HepG2 (cell line): ENCODE results near the gene RHBDD2. TPM values are rescaled to one million over a fixed set of nuclear protein-coding genes. Genes with fewer than 3 reads are reported as not detected.

Experiments
- ARID4A ChIP-seq: sonication (generic); formaldehyde crosslinking; IDR thresholded peaks from 2 replicates; pipeline ENCODE4 v1.5.0; 2020; ENCODE audit warnings: mild to moderate bottlenecking, missing genetic modification reagents, borderline replicate concordance
- ARNT2 ChIP-seq: sonication (generic); formaldehyde crosslinking; IDR thresholded peaks from 2 replicates; pipeline ENCODE4 v1.8.0; 2022; ENCODE audit warnings: mild to moderate bottlenecking, low read depth, missing genetic modification reagents, moderate library complexity
- CSRNP1 ChIP-seq: sonication (generic); formaldehyde crosslinking; IDR thresholded peaks from 2 replicates; pipeline ENCODE4 v1.8.1; 2023; ENCODE audit warnings: mild to moderate bottlenecking, missing genetic modification reagents
- DNMT1 ChIP-seq: sonication (generic); formaldehyde crosslinking; IDR thresholded peaks from 2 replicates; pipeline ENCODE4 v1.5.1; 2020; ENCODE audit warnings: mild to moderate bottlenecking, missing genetic modification reagents
- HMG20A ChIP-seq: IDR thresholded peaks from 2 replicates; pipeline ENCODE4 v1.6.1; 2016; ENCODE audit warnings: borderline replicate concordance
- MIER3 ChIP-seq: IDR thresholded peaks from 2 replicates; pipeline ENCODE4 v1.6.1; 2016; ENCODE audit warnings: missing compliant biosample characterization, borderline replicate concordance
- MYC ChIP-seq: sonication (generic); formaldehyde crosslinking; IDR thresholded peaks from 2 replicates; pipeline ENCODE4 v1.9.0; 2021; ENCODE audit warnings: missing genetic modification reagents, borderline replicate concordance
- PBX3 ChIP-seq: sonication (generic); formaldehyde crosslinking; IDR thresholded peaks from 2 replicates; pipeline ENCODE4 v1.8.1; 2023; ENCODE audit warnings: missing genetic modification reagents, inconsistent platforms, borderline replicate concordance
- RCOR2 ChIP-seq: IDR thresholded peaks from 2 replicates; pipeline ENCODE4 v1.6.1; 2016; ENCODE audit warnings: missing biosample characterization, missing genetic modification reagents
- SIX4 ChIP-seq: sonication (generic); formaldehyde crosslinking; IDR thresholded peaks from 2 replicates; pipeline ENCODE4 v1.4.0; 2020; ENCODE audit warnings: missing genetic modification reagents
- ZNF362 ChIP-seq: sonication (generic); formaldehyde crosslinking; IDR thresholded peaks from 2 replicates; pipeline ENCODE4 v1.4.0; 2020; ENCODE audit warnings: missing genetic modification reagents, mild to moderate bottlenecking, borderline replicate concordance
- ZNF605 ChIP-seq: sonication (generic); formaldehyde crosslinking; IDR thresholded peaks from 2 replicates; pipeline ENCODE4 v1.8.0; 2022; ENCODE audit warnings: mild to moderate bottlenecking, missing genetic modification reagents
- ZNF747 ChIP-seq: sonication (generic); formaldehyde crosslinking; IDR thresholded peaks from 2 replicates; pipeline ENCODE4 v1.8.1; 2023; ENCODE audit warnings: missing genetic modification reagents, mild to moderate bottlenecking, borderline replicate concordance
- ZSCAN22 ChIP-seq: sonication (generic); formaldehyde crosslinking; IDR thresholded peaks from 2 replicates; pipeline ENCODE4 v1.4.0; 2020; ENCODE audit warnings: mild to moderate bottlenecking, missing genetic modification reagents
- polyA plus RNA-seq, 8 experiments: library from polyadenylated mRNA; depleted of rRNA in 3 of 8; stranded (reverse) in 7 of 8; unstranded in 1 of 8; fragments of >200 nt; fragmentation: Illumina TruSeq in 4 of 8; extraction: Trizol in 4 of 8; gene quantifications; 2 replicates each; pipeline versions ENCODE4 v1.2.1 to v1.2.3, GENCODE V29; 2011 to 2016; ENCODE audit warnings: low read depth in 4 of 8, missing spikeins in 1 of 8, mixed read lengths in 1 of 8; ENCODE audit not compliant: insufficient read depth in 1 of 8
- total RNA-seq, 5 experiments: library from RNA; depleted of rRNA; stranded (reverse); fragments of >200 nt; fragmentation: Illumina TruSeq; extraction: Trizol; gene quantifications; 2 replicates each; pipeline ENCODE4 v1.2.3, GENCODE V29; 2016; ENCODE audit warnings: low read depth in 1 of 5
- TF ChIP-seq, protein P1 (sequence below): sonication (generic); formaldehyde crosslinking; IDR thresholded peaks from 2 replicates; pipeline ENCODE4 v1.5.0; 2020; ENCODE audit warnings: mild to moderate bottlenecking, missing genetic modification reagents, borderline replicate concordance
- TF ChIP-seq, protein P2 (sequence below): IDR thresholded peaks from 2 replicates; pipeline ENCODE4 v1.6.1; 2016; ENCODE audit warnings: missing genetic modification reagents, missing compliant biosample characterization

Gene RHBDD2
- total and polyA plus RNA-seq, 2 of the 13 experiments (the other 11 are each of a cell fraction or from before 2014, with no cell fraction given): 23.1 to 26.4 TPM

GRCh38 chr7:75920431-75921161 is 41.8 kb downstream of the RHBDD2 start (continued):
- TF ChIP-seq PBX3 (CRISPR knock-in tag): no peak
- no peak for TF ChIP-seq DNMT1 (CRISPR knock-in tag)
- TF ChIP-seq, protein P1, sequence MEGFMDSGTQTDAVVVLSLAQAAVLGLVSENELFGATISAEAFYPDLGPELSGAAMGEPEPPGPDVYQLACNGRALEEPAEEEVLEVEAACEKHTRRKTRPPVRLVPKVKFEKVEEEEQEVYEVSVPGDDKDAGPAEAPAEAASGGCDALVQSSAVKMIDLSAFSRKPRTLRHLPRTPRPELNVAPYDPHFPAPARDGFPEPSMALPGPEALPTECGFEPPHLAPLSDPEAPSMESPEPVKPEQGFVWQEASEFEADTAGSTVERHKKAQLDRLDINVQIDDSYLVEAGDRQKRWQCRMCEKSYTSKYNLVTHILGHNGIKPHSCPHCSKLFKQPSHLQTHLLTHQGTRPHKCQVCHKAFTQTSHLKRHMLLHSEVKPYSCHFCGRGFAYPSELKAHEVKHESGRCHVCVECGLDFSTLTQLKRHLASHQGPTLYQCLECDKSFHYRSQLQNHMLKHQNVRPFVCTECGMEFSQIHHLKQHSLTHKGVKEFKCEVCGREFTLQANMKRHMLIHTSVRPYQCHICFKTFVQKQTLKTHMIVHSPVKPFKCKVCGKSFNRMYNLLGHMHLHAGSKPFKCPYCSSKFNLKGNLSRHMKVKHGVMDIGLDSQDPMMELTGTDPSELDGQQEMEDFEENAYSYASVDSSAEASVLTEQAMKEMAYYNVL: peak; percentile 92
- TF ChIP-seq RCOR2 (CRISPR knock-in tag): peak; percentile 95
- TF ChIP-seq ZNF362 (CRISPR knock-in tag): peak; percentile 78
- peak; percentile 63; the same call in 1 of the 2 replicates for TF ChIP-seq ZSCAN22 (CRISPR knock-in tag)
- TF ChIP-seq ARNT2 (CRISPR knock-in tag): peak; percentile 68; the same call in 1 of the 2 replicates
- TF ChIP-seq CSRNP1 (CRISPR knock-in tag): 0 out of 2 replicates have a peak, but pooled peaks have one; percentile 31
- peak; percentile 73; the same call in 1 of the 2 replicates for TF ChIP-seq SIX4
- peak; percentile 90 for TF ChIP-seq HMG20A (CRISPR knock-in tag)
- no peak for TF ChIP-seq ZNF605 (CRISPR knock-in tag)
- TF ChIP-seq, protein P2, sequence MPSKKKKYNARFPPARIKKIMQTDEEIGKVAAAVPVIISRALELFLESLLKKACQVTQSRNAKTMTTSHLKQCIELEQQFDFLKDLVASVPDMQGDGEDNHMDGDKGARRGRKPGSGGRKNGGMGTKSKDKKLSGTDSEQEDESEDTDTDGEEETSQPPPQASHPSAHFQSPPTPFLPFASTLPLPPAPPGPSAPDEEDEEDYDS (CRISPR knock-in tag): peak; percentile 43
- no peak; the same call in 1 of the 2 replicates for TF ChIP-seq ZNF747 (CRISPR knock-in tag)
- TF ChIP-seq ARID4A: peak; percentile 82; the same call in 1 of the 2 replicates
- TF ChIP-seq MYC (CRISPR knock-in tag): peak; percentile 66; the same call in 1 of the 2 replicates
- peak; percentile 94; the same call in 1 of the 2 replicates for TF ChIP-seq MIER3
